Astrocyte (in vitro differentiated cells and primary cell): ENCODE measurements around the gene FUCA1. TPM values are rescaled to one million over a fixed set of nuclear protein-coding genes. Genes with fewer than 3 reads are reported as not detected.

Source experiments
- DNase-seq: peaks from one replicate; pipeline ENCODE4 v3.0.0-alpha.2; 2010; ENCODE audit warnings: low read depth
- FAIRE-seq: peaks from 2 replicates; lab custom pipeline; 2011; peaks lifted over from hg19 to GRCh38; lab: Jason Lieb, UNC
- H2AFZ ChIP-seq: 2 replicates; pipeline ENCODE4 v1.6.0; 2012; ENCODE audit warnings: low read depth, low read length, inconsistent platforms
- H3K27ac ChIP-seq: 2 replicates; pipeline ENCODE4 v1.5.1; 2011; ENCODE audit warnings: low read depth, low read length, inconsistent platforms
- H3K27me3 ChIP-seq: 2 replicates; pipeline ENCODE4 v1.6.0; 2011; ENCODE audit warnings: low read length, inconsistent platforms; ENCODE audit not compliant: insufficient read depth
- H3K36me3 ChIP-seq: 2 replicates; pipeline ENCODE4 v1.5.1; 2011; ENCODE audit warnings: low read length, inconsistent platforms; ENCODE audit not compliant: insufficient read depth
- H3K4me1 ChIP-seq: 2 replicates; pipeline ENCODE4 v1.5.1; 2011; ENCODE audit warnings: low read length, inconsistent platforms; ENCODE audit not compliant: insufficient read depth
- H3K4me2 ChIP-seq: 2 replicates; pipeline ENCODE4 v1.6.0; 2012; ENCODE audit warnings: low read length, inconsistent platforms
- H3K4me3 ChIP-seq: 2 replicates; pipeline ENCODE4 v1.5.1; 2011; ENCODE audit warnings: low read depth, mild to moderate bottlenecking, low read length, inconsistent platforms; ENCODE audit not compliant: insufficient read depth
- H3K79me2 ChIP-seq: 2 replicates; pipeline ENCODE4 v1.6.0; 2012; ENCODE audit warnings: mild to moderate bottlenecking, low read length, inconsistent platforms; ENCODE audit not compliant: insufficient read depth
- H3K9ac ChIP-seq: 2 replicates; pipeline ENCODE4 v1.6.0; 2012; ENCODE audit warnings: mild to moderate bottlenecking, low read length, inconsistent platforms
- H3K9me3 ChIP-seq: 2 replicates; pipeline ENCODE4 v1.5.1; 2012; ENCODE audit warnings: low read depth, mild to moderate bottlenecking, low read length, inconsistent platforms; ENCODE audit not compliant: insufficient read depth
- H4K20me1 ChIP-seq: 2 replicates; pipeline ENCODE4 v1.6.0; 2012; ENCODE audit warnings: low read length, inconsistent platforms; ENCODE audit not compliant: insufficient read depth
- H3K27ac Mint-ChIP-seq: one replicate; pipeline ENCODE4 v1.8.0; 2021; ENCODE audit warnings: mild to moderate bottlenecking, mixed read lengths; ENCODE audit not compliant: unreplicated experiment
- H3K27me3 Mint-ChIP-seq: one replicate; pipeline ENCODE4 v1.8.0; 2021; ENCODE audit warnings: low read depth, mixed read lengths; ENCODE audit not compliant: unreplicated experiment
- H3K36me3 Mint-ChIP-seq: one replicate; pipeline ENCODE4 v1.8.0; 2021; ENCODE audit warnings: low read depth, mixed read lengths; ENCODE audit not compliant: unreplicated experiment
- H3K4me1 Mint-ChIP-seq: one replicate; pipeline ENCODE4 v1.8.0; 2021; ENCODE audit warnings: low read depth, mixed read lengths; ENCODE audit not compliant: unreplicated experiment
- H3K4me3 Mint-ChIP-seq: one replicate; pipeline ENCODE4 v1.8.0; 2021; ENCODE audit warnings: mild to moderate bottlenecking, moderate library complexity, mixed read lengths; ENCODE audit not compliant: unreplicated experiment
- H3K9me3 Mint-ChIP-seq: one replicate; pipeline ENCODE4 v1.8.0; 2021; ENCODE audit warnings: mild to moderate bottlenecking, mixed read lengths; ENCODE audit not compliant: unreplicated experiment
- EZH2 ChIP-seq: IDR thresholded peaks from 2 replicates; pipeline ENCODE4 v1.6.1; 2012; ENCODE audit warnings: mild to moderate bottlenecking, low read length, inconsistent platforms; ENCODE audit not compliant: insufficient read depth
- total RNA-seq: library from RNA; stranded (reverse); gene quantifications from 2 replicates; pipeline ENCODE4 v1.2.1, GENCODE V29; 2021
- TF ChIP-seq, protein P1 (sequence below): IDR thresholded peaks from 2 replicates; pipeline ENCODE4 v1.5.1; 2011; ENCODE audit warnings: low read depth, mild to moderate bottlenecking, inconsistent platforms, low read length, moderate library complexity; ENCODE audit not compliant: insufficient read depth

The FUCA1 gene
- total RNA-seq, 1 donor from 2014 or later: 10.4 TPM

DNA sequence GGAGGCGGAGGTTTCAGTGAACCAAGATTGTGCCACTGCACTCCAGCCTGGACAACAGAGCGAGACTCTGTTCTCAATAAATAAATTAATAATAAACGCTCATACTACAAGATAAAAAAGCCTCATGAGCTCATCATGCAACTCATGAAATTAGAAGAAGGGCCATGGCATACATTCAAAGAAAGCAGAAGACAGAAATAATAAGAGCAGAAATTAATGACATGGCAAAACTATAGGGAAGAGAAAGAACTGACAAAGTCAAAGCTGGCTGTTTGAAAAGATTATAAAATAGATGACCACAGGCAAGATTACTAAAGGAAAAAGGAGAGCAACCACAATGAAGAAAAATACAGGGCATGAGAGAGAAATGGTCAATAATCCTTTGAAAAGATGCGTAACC, 14.7 kb upstream of the FUCA1 start:
- Mint-ChIP-seq H3K4me3 (no peak overlapping the region), H3K36me3 (no peaks in the 10 kb centered on the region), H3K4me1 (no peaks in the 10 kb centered on the region), H3K27ac (no peak overlapping the region), H3K27me3 (peaks cover 6% of the 10 kb centered on the region), H3K9me3 (peaks cover 13% of the 10 kb centered on the region)
- H3K79me2 ChIP-seq: no peaks in the 10 kb centered on the region
- H2AFZ ChIP-seq: no peak overlapping the region
- H4K20me1 ChIP-seq: no peaks in the 10 kb centered on the region
- DNase-seq (no peak), FAIRE-seq (no peak)
- H3K9me3 ChIP-seq: peaks cover 5% of the 10 kb centered on the region
- H3K27ac ChIP-seq: no peak overlapping the region
- H3K4me1 ChIP-seq: no peaks in the 10 kb centered on the region
- no peaks in the 10 kb centered on the region for H3K36me3 ChIP-seq
- H3K27me3 ChIP-seq: no peaks in the 10 kb centered on the region
- no peak overlapping the region for H3K4me3 ChIP-seq
- no peak overlapping the region for H3K4me2 ChIP-seq
- H3K9ac ChIP-seq: no peak overlapping the region
- TF ChIP-seq, protein P1, sequence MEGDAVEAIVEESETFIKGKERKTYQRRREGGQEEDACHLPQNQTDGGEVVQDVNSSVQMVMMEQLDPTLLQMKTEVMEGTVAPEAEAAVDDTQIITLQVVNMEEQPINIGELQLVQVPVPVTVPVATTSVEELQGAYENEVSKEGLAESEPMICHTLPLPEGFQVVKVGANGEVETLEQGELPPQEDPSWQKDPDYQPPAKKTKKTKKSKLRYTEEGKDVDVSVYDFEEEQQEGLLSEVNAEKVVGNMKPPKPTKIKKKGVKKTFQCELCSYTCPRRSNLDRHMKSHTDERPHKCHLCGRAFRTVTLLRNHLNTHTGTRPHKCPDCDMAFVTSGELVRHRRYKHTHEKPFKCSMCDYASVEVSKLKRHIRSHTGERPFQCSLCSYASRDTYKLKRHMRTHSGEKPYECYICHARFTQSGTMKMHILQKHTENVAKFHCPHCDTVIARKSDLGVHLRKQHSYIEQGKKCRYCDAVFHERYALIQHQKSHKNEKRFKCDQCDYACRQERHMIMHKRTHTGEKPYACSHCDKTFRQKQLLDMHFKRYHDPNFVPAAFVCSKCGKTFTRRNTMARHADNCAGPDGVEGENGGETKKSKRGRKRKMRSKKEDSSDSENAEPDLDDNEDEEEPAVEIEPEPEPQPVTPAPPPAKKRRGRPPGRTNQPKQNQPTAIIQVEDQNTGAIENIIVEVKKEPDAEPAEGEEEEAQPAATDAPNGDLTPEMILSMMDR: no peak
- no peak for TF ChIP-seq EZH2

DNA sequence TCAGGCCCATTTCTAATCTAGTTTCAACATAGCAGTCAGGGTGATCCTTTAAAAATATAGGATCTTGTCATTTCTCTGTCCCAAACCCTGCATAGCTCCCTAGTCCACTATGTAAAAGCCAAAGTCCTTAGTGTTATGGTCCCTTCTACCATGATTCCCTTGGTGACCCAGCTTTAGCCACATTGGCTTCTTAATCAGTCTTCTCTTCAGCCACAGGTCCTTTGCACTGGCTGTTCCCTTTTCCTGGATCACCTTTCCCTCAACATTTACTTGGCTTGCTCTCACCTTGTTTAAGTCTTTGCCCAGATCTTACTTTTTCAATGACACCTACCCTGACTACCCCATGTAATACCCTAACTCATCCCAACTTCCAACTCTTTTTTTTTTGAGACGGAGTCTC, 11.7 kb upstream of the FUCA1 start:
- no peaks in the 10 kb centered on the region for H4K20me1 ChIP-seq
- Mint-ChIP-seq H3K27ac (no peak overlapping the region), H3K4me1 (no peaks in the 10 kb centered on the region), H3K36me3 (peaks cover 2% of the 10 kb centered on the region), H3K27me3 (peaks cover 7% of the 10 kb centered on the region), H3K9me3 (peaks cover 22% of the 10 kb centered on the region), H3K4me3 (no peak overlapping the region)
- H3K4me1 ChIP-seq: no peaks in the 10 kb centered on the region
- DNase-seq: no peak
- no peaks in the 10 kb centered on the region for H3K79me2 ChIP-seq
- no peak overlapping the region for H3K4me3 ChIP-seq
- H3K27me3 ChIP-seq: no peaks in the 10 kb centered on the region
- H3K9ac ChIP-seq: no peak overlapping the region
- no peak overlapping the region for H3K4me2 ChIP-seq
- FAIRE-seq: no peak
- H3K27ac ChIP-seq: no peak overlapping the region
- no peaks in the 10 kb centered on the region for H3K36me3 ChIP-seq
- TF ChIP-seq, protein P1: no peak
- no peak for TF ChIP-seq EZH2
- H3K9me3 ChIP-seq: peaks cover 5% of the 10 kb centered on the region
- H2AFZ ChIP-seq: no peak overlapping the region

DNA sequence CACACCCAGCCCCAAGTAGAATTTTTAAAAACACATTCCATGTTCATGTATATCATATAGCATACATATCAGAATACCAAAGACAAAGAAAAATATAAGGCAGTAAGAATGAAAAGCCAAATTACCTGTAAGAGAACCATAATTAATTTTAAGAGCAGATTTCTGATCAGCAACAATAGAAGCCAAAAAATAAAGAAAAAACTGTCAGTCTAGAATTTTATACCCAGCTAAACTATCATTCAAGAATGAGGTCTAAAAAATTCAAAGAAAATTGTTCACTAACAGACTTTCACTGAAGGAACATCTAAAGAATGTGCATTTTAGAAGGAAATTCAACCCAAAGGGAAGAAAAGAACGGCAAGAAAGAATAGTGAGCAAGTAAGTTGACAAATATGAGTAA, 10.6 kb upstream of the FUCA1 start:
- Histone ChIP-seq H3K79me2 (no peaks in the 10 kb centered on the region), H3K9ac (no peak overlapping the region), H3K4me3 (no peak overlapping the region), H3K4me1 (no peaks in the 10 kb centered on the region), H3K36me3 (no peaks in the 10 kb centered on the region), H3K27me3 (no peaks in the 10 kb centered on the region), H3K4me2 (no peak overlapping the region), H3K27ac (no peak overlapping the region), H3K9me3 (peaks cover 5% of the 10 kb centered on the region), H2AFZ (no peak overlapping the region), H4K20me1 (no peaks in the 10 kb centered on the region)
- Mint-ChIP-seq H3K36me3 (peaks cover 2% of the 10 kb centered on the region), H3K4me3 (no peak overlapping the region), H3K27me3 (peaks cover 17% of the 10 kb centered on the region), H3K27ac (no peak overlapping the region), H3K4me1 (no peaks in the 10 kb centered on the region), H3K9me3 (peaks cover 22% of the 10 kb centered on the region)
- no peak for FAIRE-seq
- no peak for DNase-seq
- TF ChIP-seq EZH2: no peak
- TF ChIP-seq, protein P1: no peak
